Dendritic cell treated with granulocyte-macrophage colony-stimulating factor and Interleukin-4, amounts not matched to agents 40 ng/mL and 50 ng/mL, for 4 days (primary cell): ENCODE measurements around the gene FNIP1.

ENCODE experiments used
- H3K27ac Mint-ChIP-seq: one replicate; pipeline ENCODE4 v1.8.0; 2022; ENCODE audit warnings: mild to moderate bottlenecking, mixed read lengths
- H3K27me3 Mint-ChIP-seq: one replicate; pipeline ENCODE4 v1.8.0; 2022; ENCODE audit warnings: mild to moderate bottlenecking, mixed read lengths
- H3K36me3 Mint-ChIP-seq: one replicate; pipeline ENCODE4 v1.8.0; 2022; ENCODE audit warnings: low read depth, mixed read lengths
- H3K4me1 Mint-ChIP-seq: one replicate; pipeline ENCODE4 v1.8.0; 2022; ENCODE audit warnings: low read depth, mixed read lengths
- H3K4me3 Mint-ChIP-seq: one replicate; pipeline ENCODE4 v1.8.0; 2022; ENCODE audit warnings: mild to moderate bottlenecking, moderate library complexity, mixed read lengths
- H3K9me3 Mint-ChIP-seq: one replicate; pipeline ENCODE4 v1.8.0; 2022; ENCODE audit warnings: mixed read lengths
- intact Hi-C: fragments of 100-400 bp; cut with micrococcal nuclease; formaldehyde crosslinking; loops from one replicate; pipeline ENCODE4 v1.15.0; 2022

FNIP1 gene

GRCh38 chr5:131776450-131776849, 20.4 kb downstream of the FNIP1 start:
- Mint-ChIP-seq H3K4me3 (no peak overlapping the region), H3K36me3 (no peaks in the 10 kb centered on the region), H3K27me3 (no peaks in the 10 kb centered on the region), H3K27ac (no peak overlapping the region), H3K4me1 (peaks cover 19% of the 10 kb centered on the region), H3K9me3 (no peaks in the 10 kb centered on the region)
- intact Hi-C loops, result no loop called here

DNA sequence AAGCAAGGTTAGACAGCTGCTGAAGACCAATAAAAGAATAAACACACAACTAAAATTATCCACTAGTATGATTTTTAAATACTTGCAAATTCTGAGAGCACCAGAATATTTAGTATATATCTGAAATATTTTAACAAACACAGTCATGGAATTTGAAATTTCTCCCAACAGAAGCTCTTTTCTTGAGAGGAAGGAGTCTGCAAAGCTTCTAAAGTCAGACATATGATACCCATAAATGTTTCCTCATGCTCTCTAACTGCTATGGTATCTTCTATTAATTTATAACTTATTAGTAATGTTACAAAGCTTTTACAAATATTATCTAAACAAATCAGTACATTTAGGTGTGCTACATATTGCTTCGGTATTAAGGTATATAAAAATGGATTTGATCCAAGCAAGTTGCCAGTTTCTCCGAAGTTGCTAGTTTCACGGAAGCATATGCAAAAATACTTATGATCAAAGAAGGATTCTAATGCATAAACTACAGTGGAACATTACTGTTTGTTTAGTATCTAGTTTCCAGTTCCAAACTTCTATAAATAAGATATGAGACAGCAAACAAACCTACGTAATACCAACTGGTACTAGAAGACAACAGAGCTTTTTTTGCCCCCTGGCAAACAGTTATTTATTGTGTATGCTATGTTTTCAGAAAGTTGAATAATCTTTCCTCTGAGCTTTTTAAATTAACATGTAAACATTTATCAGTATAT, 22.0 kb downstream of the FNIP1 start:
- H3K36me3 Mint-ChIP-seq, result no peaks in the 10 kb centered on the region
- no peaks in the 10 kb centered on the region for H3K27me3 Mint-ChIP-seq
- no peaks in the 10 kb centered on the region for H3K9me3 Mint-ChIP-seq
- no peak overlapping the region for H3K27ac Mint-ChIP-seq
- peaks cover 14% of the 10 kb centered on the region for H3K4me1 Mint-ChIP-seq
- H3K4me3 Mint-ChIP-seq, result no peak overlapping the region
- intact Hi-C loops, result no loop called here

DNA sequence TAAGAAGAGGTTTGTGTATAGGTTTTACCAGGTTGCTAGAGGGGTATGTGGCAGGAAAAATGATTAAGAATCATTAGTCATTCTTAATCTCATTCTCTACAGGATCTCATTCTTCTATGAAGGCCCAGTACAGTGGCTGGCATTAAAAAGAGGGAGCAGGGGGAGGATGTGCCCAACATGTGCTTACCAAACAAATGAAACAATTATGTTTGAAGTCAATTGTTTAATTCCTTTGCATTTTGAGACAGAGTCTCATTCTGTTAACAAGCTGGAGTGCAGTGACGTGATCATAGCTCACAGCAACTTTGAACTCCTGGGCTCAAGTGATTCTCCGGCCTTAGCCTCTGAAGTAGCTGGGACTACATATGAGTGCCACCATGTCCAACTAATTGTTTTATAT, 23.0 kb downstream of the FNIP1 start:
- H3K27me3 Mint-ChIP-seq, result no peaks in the 10 kb centered on the region
- intact Hi-C loops, result no loop called here
- H3K9me3 Mint-ChIP-seq, result no peaks in the 10 kb centered on the region
- no peaks in the 10 kb centered on the region for H3K36me3 Mint-ChIP-seq
- no peak overlapping the region for H3K4me3 Mint-ChIP-seq
- no peak overlapping the region for H3K27ac Mint-ChIP-seq
- peaks cover 24% of the 10 kb centered on the region for H3K4me1 Mint-ChIP-seq

DNA sequence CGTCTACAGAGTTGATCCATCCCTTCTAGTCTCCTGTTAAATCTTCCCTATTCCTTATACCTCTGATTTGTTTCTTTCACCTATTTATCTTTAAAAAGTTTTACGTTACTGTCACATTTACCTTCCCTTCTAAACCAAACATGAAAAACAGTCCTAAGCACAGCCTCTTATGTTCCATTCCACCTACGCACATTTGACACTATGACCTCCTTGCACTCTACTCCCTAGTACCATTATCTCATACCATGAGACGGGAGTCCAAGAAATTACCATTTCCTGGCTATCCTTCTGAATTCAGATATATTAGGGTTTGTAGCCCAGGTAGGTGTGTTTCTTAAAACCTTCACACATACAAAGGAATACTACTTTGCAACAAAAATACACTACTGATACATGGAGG, 25.1 kb downstream of the FNIP1 start:
- no peak overlapping the region for H3K27ac Mint-ChIP-seq
- H3K9me3 Mint-ChIP-seq, result no peaks in the 10 kb centered on the region
- H3K4me3 Mint-ChIP-seq, result no peak overlapping the region
- H3K27me3 Mint-ChIP-seq, result no peaks in the 10 kb centered on the region
- intact Hi-C loops, result no loop called here
- H3K4me1 Mint-ChIP-seq, result peaks cover 18% of the 10 kb centered on the region
- no peaks in the 10 kb centered on the region for H3K36me3 Mint-ChIP-seq

DNA sequence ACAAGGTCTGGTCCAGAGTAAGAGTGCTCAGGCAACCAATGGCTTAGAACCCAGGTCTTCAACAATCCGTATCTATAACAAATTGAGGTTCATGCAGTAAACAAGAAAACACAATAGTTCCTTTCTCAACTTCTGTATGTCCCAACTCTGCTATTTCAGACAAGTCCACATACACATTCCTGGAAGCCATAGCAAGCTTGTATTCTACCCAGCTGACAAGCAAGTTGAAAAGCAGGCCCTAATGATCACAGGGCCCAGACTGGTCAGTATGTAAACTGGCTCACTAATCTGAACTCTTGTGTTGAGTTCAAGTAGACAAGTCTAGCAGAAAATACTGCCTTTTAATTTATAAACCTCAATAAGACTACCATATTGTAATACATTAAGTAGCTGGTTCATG, 26.9 kb downstream of the FNIP1 start:
- peaks cover 19% of the 10 kb centered on the region for H3K4me1 Mint-ChIP-seq
- H3K27me3 Mint-ChIP-seq, result no peaks in the 10 kb centered on the region
- H3K9me3 Mint-ChIP-seq, result no peaks in the 10 kb centered on the region
- H3K4me3 Mint-ChIP-seq, result no peak overlapping the region
- intact Hi-C loops, result no loop called here
- peaks cover 3% of the 10 kb centered on the region for H3K36me3 Mint-ChIP-seq
- H3K27ac Mint-ChIP-seq, result no peak overlapping the region

- H3K27ac Mint-ChIP-seq, result no peak overlapping the region
- intact Hi-C loops, result no loop called here
- no peaks in the 10 kb centered on the region for H3K27me3 Mint-ChIP-seq
- no peak overlapping the region for H3K4me3 Mint-ChIP-seq
- peaks cover under 1% of the 10 kb centered on the region for H3K9me3 Mint-ChIP-seq
- H3K36me3 Mint-ChIP-seq, result peaks cover 9% of the 10 kb centered on the region
- H3K4me1 Mint-ChIP-seq, result peaks cover 19% of the 10 kb centered on the region
Measured at GRCh38 chr5:131769336-131769735, 27.5 kb downstream of the FNIP1 start.

DNA sequence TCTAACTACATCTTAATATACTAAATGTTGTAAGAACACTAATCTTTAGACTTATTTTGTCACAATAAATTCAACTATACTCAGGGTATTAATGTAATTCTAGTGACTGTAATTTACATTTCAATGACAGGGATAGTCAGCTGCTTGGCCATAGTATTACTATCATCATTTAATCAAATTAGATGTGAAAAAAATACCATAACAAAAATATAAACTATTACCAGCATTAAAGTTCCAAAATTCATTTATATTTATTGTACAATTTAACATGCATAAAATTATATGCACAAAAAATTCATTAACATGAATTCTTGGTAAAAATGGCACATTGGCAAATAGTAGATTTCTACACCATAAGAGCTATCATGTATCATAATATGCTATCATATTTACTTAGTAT, 28.9 kb downstream of the FNIP1 start:
- peaks cover 17% of the 10 kb centered on the region for H3K36me3 Mint-ChIP-seq
- no peak overlapping the region for H3K27ac Mint-ChIP-seq
- peaks cover 24% of the 10 kb centered on the region for H3K4me1 Mint-ChIP-seq
- H3K27me3 Mint-ChIP-seq, result no peaks in the 10 kb centered on the region
- intact Hi-C loops, result no loop called here
- peaks cover 9% of the 10 kb centered on the region for H3K9me3 Mint-ChIP-seq
- no peak overlapping the region for H3K4me3 Mint-ChIP-seq

DNA sequence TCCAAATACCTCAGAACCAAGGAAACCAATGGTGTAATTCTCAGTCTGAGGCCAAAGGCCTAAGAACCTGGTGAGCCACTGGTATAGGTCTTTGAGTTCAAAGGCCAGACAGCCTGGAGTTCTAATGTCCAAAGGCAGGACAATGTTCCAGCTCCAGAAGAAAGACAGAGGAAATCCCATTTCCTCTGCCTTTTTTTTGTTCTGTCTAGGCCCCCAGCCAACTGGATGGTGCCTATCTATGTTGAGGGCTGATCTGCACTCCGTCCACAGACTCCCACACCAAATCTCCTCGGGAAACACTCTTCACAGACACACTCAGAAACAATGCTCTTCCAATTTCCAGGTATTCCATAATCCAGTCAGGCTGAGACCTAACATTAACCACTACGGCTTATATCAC, 30.1 kb downstream of the FNIP1 start:
- Mint-ChIP-seq H3K27ac (no peak overlapping the region), H3K36me3 (peaks cover 17% of the 10 kb centered on the region), H3K4me3 (no peak overlapping the region), H3K9me3 (peaks cover 9% of the 10 kb centered on the region), H3K27me3 (no peaks in the 10 kb centered on the region), H3K4me1 (peaks cover 34% of the 10 kb centered on the region)
- intact Hi-C loops, result no loop called here

- no peak overlapping the region for H3K27ac Mint-ChIP-seq
Measured at GRCh38 chr5:131765261-131765660, 31.6 kb downstream of the FNIP1 start.

GRCh38 chr5:131763968-131764367, 32.8 kb downstream of the FNIP1 start:
- peaks cover 9% of the 10 kb centered on the region for H3K9me3 Mint-ChIP-seq
- peaks cover 44% of the 10 kb centered on the region for H3K4me1 Mint-ChIP-seq
- H3K36me3 Mint-ChIP-seq, result peaks cover 17% of the 10 kb centered on the region
- no peak overlapping the region for H3K4me3 Mint-ChIP-seq
- intact Hi-C loops, result no loop called here
- no peaks in the 10 kb centered on the region for H3K27me3 Mint-ChIP-seq
- no peak overlapping the region for H3K27ac Mint-ChIP-seq

More at GRCh38 chr5:131765261-131765660, 31.6 kb downstream of the FNIP1 start:
- intact Hi-C loops, result no loop called here
- Mint-ChIP-seq H3K36me3 (peaks cover 17% of the 10 kb centered on the region), H3K27me3 (no peaks in the 10 kb centered on the region), H3K4me1 (peaks cover 45% of the 10 kb centered on the region), H3K4me3 (no peak overlapping the region), H3K9me3 (peaks cover 9% of the 10 kb centered on the region)

DNA sequence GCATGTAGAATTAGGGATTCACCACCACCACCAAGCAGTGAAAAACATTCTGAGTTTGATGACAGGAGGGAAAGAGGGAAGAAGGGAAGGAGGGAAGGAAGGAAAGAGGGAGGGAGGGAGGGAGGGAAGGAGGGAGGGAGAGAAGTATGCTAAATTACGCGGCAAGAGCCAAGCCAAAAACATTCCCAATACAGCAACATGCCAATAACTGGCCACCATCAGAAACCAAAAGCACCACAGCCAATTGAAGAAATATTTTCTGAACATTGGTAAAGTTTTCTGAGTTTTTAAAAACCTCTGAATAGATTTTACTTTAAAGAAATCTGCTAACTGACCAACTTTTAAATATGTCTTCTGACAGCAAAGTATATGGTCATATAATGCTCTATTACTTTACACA, 36.0 kb downstream of the FNIP1 start:
- Mint-ChIP-seq H3K4me1 (peaks cover 43% of the 10 kb centered on the region), H3K4me3 (no peak overlapping the region), H3K9me3 (peaks cover 9% of the 10 kb centered on the region), H3K36me3 (peaks cover 17% of the 10 kb centered on the region), H3K27ac (no peak overlapping the region), H3K27me3 (no peaks in the 10 kb centered on the region)
- intact Hi-C loops, result no loop called here

- Mint-ChIP-seq H3K27me3 (no peaks in the 10 kb centered on the region), H3K36me3 (peaks cover 11% of the 10 kb centered on the region), H3K4me3 (no peak overlapping the region), H3K4me1 (peaks cover 43% of the 10 kb centered on the region), H3K27ac (no peak overlapping the region), H3K9me3 (peaks cover 9% of the 10 kb centered on the region)
- intact Hi-C loops, result no loop called here
Measured at GRCh38 chr5:131759704-131760103, 37.1 kb downstream of the FNIP1 start.

DNA sequence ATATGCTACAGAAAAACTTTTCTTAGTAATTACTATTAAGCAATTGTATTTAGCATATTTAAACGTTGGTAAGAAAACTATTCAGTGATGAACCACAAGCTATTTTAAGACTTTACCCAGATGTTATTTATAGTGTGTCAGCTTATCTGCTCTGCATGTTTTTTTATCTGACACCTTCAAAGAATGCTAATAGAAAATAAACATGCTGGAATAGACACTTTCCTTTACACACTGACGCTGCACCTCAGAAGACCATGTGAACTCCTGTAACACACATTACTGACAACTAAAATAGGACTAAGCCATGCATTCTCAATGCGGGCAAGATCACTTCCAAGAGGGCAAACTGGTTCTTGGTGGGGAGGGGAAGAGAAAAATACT, 38.3 kb downstream of the FNIP1 start:
- intact Hi-C loops, result no loop called here
- Mint-ChIP-seq H3K4me1 (peaks cover 44% of the 10 kb centered on the region), H3K9me3 (no peaks in the 10 kb centered on the region)

GRCh38 chr5:131757830-131758519, 38.8 kb downstream of the FNIP1 start:
- Mint-ChIP-seq H3K4me1 (peaks cover 44% of the 10 kb centered on the region), H3K4me3 (no peak overlapping the region), H3K27me3 (no peaks in the 10 kb centered on the region), H3K27ac (peak overlapping the region; percentile 3), H3K36me3 (no peaks in the 10 kb centered on the region), H3K9me3 (no peaks in the 10 kb centered on the region)
- intact Hi-C loops, result no loop called here

More for the DNA sequence above, 38.3 kb downstream of the FNIP1 start:
- Mint-ChIP-seq H3K4me3 (no peak overlapping the region), H3K27ac (peak overlapping the region; percentile 3), H3K36me3 (no peaks in the 10 kb centered on the region), H3K27me3 (no peaks in the 10 kb centered on the region)

- intact Hi-C loops, result no loop called here
- Mint-ChIP-seq H3K4me1 (peaks cover 36% of the 10 kb centered on the region), H3K9me3 (no peaks in the 10 kb centered on the region), H3K4me3 (no peak overlapping the region), H3K36me3 (no peaks in the 10 kb centered on the region), H3K27me3 (no peaks in the 10 kb centered on the region), H3K27ac (no peak overlapping the region)
Measured at GRCh38 chr5:131756942-131757341, 39.9 kb downstream of the FNIP1 start.
